Mesenchymal stem cell (in vitro differentiated cells and primary cell): ENCODE measurements around the gene PIWIL1.

Experiments used
- DNase-seq: peaks from one replicate; pipeline ENCODE4 v3.0.0-alpha.2; 2013
- H2AFZ ChIP-seq: one replicate; pipeline ENCODE4 v1.6.1; 2013; ENCODE audit warnings: low read depth, mild to moderate bottlenecking, control low read depth, inconsistent platforms, low read length, moderate library complexity
- H2AK5ac ChIP-seq: 2 replicates; pipeline ENCODE4 v1.6.1; 2013; ENCODE audit warnings: low read length, moderate library complexity, mild to moderate bottlenecking, inconsistent platforms; ENCODE audit not compliant: severe bottlenecking
- H2BK120ac ChIP-seq: one replicate; pipeline ENCODE4 v1.6.1; 2013; ENCODE audit warnings: low read depth, mild to moderate bottlenecking, inconsistent platforms, low read length, moderate library complexity
- H2BK12ac ChIP-seq, 2 experiments: one replicate each; pipeline ENCODE4 v1.6.1; 2013; ENCODE audit warnings: inconsistent platforms in 2 of 2, low read length in 2 of 2, mild to moderate bottlenecking in 2 of 2, moderate library complexity in 2 of 2, control low read depth in 1 of 2
- H2BK15ac ChIP-seq: one replicate; pipeline ENCODE4 v1.6.1; 2013; ENCODE audit warnings: mild to moderate bottlenecking, low read depth, inconsistent platforms; ENCODE audit not compliant: poor library complexity, severe bottlenecking
- H2BK5ac ChIP-seq: 2 replicates; pipeline ENCODE4 v1.6.1; 2013; ENCODE audit warnings: low read depth, mild to moderate bottlenecking, low read length, control low read depth, inconsistent platforms; ENCODE audit not compliant: poor library complexity, severe bottlenecking
- H3K14ac ChIP-seq, 2 experiments: one replicate each; pipeline ENCODE4 v1.6.1; 2013; ENCODE audit warnings: inconsistent platforms in 2 of 2, low read length in 2 of 2, control low read depth in 1 of 2, mild to moderate bottlenecking in 1 of 2, moderate library complexity in 1 of 2
- H3K18ac ChIP-seq, 2 experiments: one replicate each; pipeline ENCODE4 v1.6.1; 2013; ENCODE audit warnings: inconsistent platforms in 2 of 2, low read length in 2 of 2, control low read depth in 1 of 2, low read depth in 1 of 2, mild to moderate bottlenecking in 1 of 2
- H3K23ac ChIP-seq, 2 experiments: one replicate each; pipeline ENCODE4 v1.6.1; 2013; ENCODE audit warnings: inconsistent platforms in 2 of 2, low read length in 2 of 2, mild to moderate bottlenecking in 2 of 2, moderate library complexity in 2 of 2, control low read depth in 1 of 2
- H3K27ac ChIP-seq: 2 replicates; pipeline ENCODE4 v1.5.1; 2013; ENCODE audit warnings: mild to moderate bottlenecking, moderate library complexity, low read length, control low read depth, inconsistent platforms; ENCODE audit not compliant: poor library complexity, severe bottlenecking
- H3K27me3 ChIP-seq, 2 experiments: 2 replicates each; pipeline versions ENCODE4 v1.6.1 to v1.7.0; 2013; ENCODE audit warnings: low read length in 2 of 2, mild to moderate bottlenecking in 2 of 2, moderate library complexity in 2 of 2, control low read depth in 1 of 2, inconsistent platforms in 1 of 2; ENCODE audit not compliant: control insufficient read depth in 1 of 2, insufficient read depth in 1 of 2
- H3K36me3 ChIP-seq, 2 experiments: 2 replicates each; pipeline versions ENCODE4 v1.6.1 to v1.7.0; 2013; ENCODE audit warnings: low read length in 2 of 2, control low read depth in 1 of 2, inconsistent platforms in 1 of 2, low read depth in 1 of 2, mild to moderate bottlenecking in 1 of 2; ENCODE audit not compliant: insufficient read depth in 2 of 2, control insufficient read depth in 1 of 2
- H3K4ac ChIP-seq, 2 experiments: one replicate each; pipeline ENCODE4 v1.6.1; 2013; ENCODE audit warnings: inconsistent platforms in 2 of 2, low read length in 2 of 2, mild to moderate bottlenecking in 2 of 2, moderate library complexity in 2 of 2, control low read depth in 1 of 2, low read depth in 1 of 2
- H3K4me1 ChIP-seq: 2 replicates; pipeline ENCODE4 v1.6.1; 2013; ENCODE audit warnings: low read depth, low read length, control low read depth; ENCODE audit not compliant: control insufficient read depth, insufficient read depth
- H3K4me2 ChIP-seq: 2 replicates; pipeline ENCODE4 v1.6.1; 2013; ENCODE audit warnings: low read length, mild to moderate bottlenecking, inconsistent platforms; ENCODE audit not compliant: poor library complexity, severe bottlenecking
- H3K4me3 ChIP-seq, 2 experiments: 2 replicates each; pipeline versions ENCODE4 v1.5.1 to v1.7.0; 2013; ENCODE audit warnings: low read length in 2 of 2, mild to moderate bottlenecking in 2 of 2, control low read depth in 1 of 2, low read depth in 1 of 2; ENCODE audit not compliant: insufficient read depth in 1 of 2
- H3K79me1 ChIP-seq: replicated peaks from 2 replicates; pipeline ENCODE4 v1.6.1; 2013; ENCODE audit warnings: mild to moderate bottlenecking, control low read depth, low read length, inconsistent platforms; ENCODE audit not compliant: poor library complexity, severe bottlenecking
- H3K9ac ChIP-seq: 2 replicates; pipeline ENCODE4 v1.7.0; 2013; ENCODE audit warnings: mild to moderate bottlenecking, low read length, moderate library complexity
- H3K9me3 ChIP-seq: 2 replicates; pipeline ENCODE4 v1.7.0; 2013; ENCODE audit warnings: mild to moderate bottlenecking, low read length; ENCODE audit not compliant: control insufficient read depth
- H4K8ac ChIP-seq: one replicate; pipeline ENCODE4 v1.6.1; 2013; ENCODE audit warnings: inconsistent platforms, mild to moderate bottlenecking, low read length, moderate library complexity
- H4K91ac ChIP-seq: one replicate; pipeline ENCODE4 v1.6.1; 2013; ENCODE audit warnings: mild to moderate bottlenecking, low read length, inconsistent platforms
- WGBS: methylation state at CpG from one replicate; pipeline ENCODE4 v1.1.7; 2013; ENCODE audit warnings: mixed read lengths; 5-methylcytosine and 5-hydroxymethylcytosine counted together

Gene PIWIL1

GRCh38 chr12:130331146-130331545, 6.5 kb upstream of the PIWIL1 start:
- no peak overlapping the region for H3K4me2 ChIP-seq
- no peak overlapping the region for H2AFZ ChIP-seq
- H2BK12ac ChIP-seq: no peak overlapping the region
- H2BK15ac ChIP-seq: no peak overlapping the region
- no peak overlapping the region for H3K4ac ChIP-seq
- no peak overlapping the region for H3K9ac ChIP-seq
- no peak overlapping the region for H3K18ac ChIP-seq
- WGBS: 75% methylated on average over 14 of the region's 14 CpGs
- H2BK5ac ChIP-seq: no peak overlapping the region
- no peak overlapping the region for H3K4me3 ChIP-seq
- peaks cover 0 to 15% of the 10 kb centered on the region in 2 experiments for H3K27me3 ChIP-seq
- H2AK5ac ChIP-seq: no peak overlapping the region
- DNase-seq: no peak
- no peak overlapping the region for H4K91ac ChIP-seq
- no peak overlapping the region for H3K23ac ChIP-seq
- no peak overlapping the region for H4K8ac ChIP-seq
- no peaks in the 10 kb centered on the region for H3K9me3 ChIP-seq
- peaks cover 2% of the 10 kb centered on the region for H3K4me1 ChIP-seq
- H2BK120ac ChIP-seq: no peak overlapping the region
- H3K27ac ChIP-seq: no peak overlapping the region
- no peak overlapping the region for H3K14ac ChIP-seq
- H3K36me3 ChIP-seq: no peaks in the 10 kb centered on the region
- no peaks in the 10 kb centered on the region for H3K79me1 ChIP-seq

- Histone ChIP-seq H2BK120ac (no peak overlapping the region), H3K4ac (no peak overlapping the region), H2BK12ac (no peak overlapping the region), H3K4me1 (peaks cover 2% of the 10 kb centered on the region), H2AFZ (no peak overlapping the region), H2BK5ac (no peak overlapping the region), H4K91ac (no peak overlapping the region), H3K18ac (no peak overlapping the region), H3K4me2 (no peak overlapping the region), H3K4me3 (no peak overlapping the region), H2BK15ac (no peak overlapping the region), H3K36me3 (no peaks in the 10 kb centered on the region), H4K8ac (no peak overlapping the region), H3K23ac (no peak overlapping the region), H3K27me3 (peaks cover 0 to 12% of the 10 kb centered on the region in 2 experiments), H3K9me3 (no peaks in the 10 kb centered on the region), H3K9ac (no peak overlapping the region), H3K14ac (no peak overlapping the region), H2AK5ac (no peak overlapping the region), H3K27ac (no peak overlapping the region), H3K79me1 (no peaks in the 10 kb centered on the region)
- DNase-seq: no peak
- 81% methylated on average over 9 of the region's 10 CpGs for WGBS
Observed at GRCh38 chr12:130333341-130333740, 4.3 kb upstream of the PIWIL1 start.

- Histone ChIP-seq H3K14ac (no peak overlapping the region), H3K23ac (no peak overlapping the region), H3K4ac (no peak overlapping the region), H2AK5ac (no peak overlapping the region), H3K4me1 (peaks cover 2% of the 10 kb centered on the region), H2BK15ac (no peak overlapping the region), H4K8ac (no peak overlapping the region), H3K4me3 (no peak overlapping the region), H3K4me2 (no peak overlapping the region), H3K36me3 (no peaks in the 10 kb centered on the region), H3K9me3 (no peaks in the 10 kb centered on the region), H2AFZ (no peak overlapping the region), H4K91ac (no peak overlapping the region), H3K9ac (no peak overlapping the region), H2BK120ac (no peak overlapping the region), H3K27ac (no peak overlapping the region), H3K27me3 (peaks cover 0 to 16% of the 10 kb centered on the region in 2 experiments), H3K18ac (no peak overlapping the region), H2BK5ac (no peak overlapping the region), H3K79me1 (no peaks in the 10 kb centered on the region), H2BK12ac (no peak overlapping the region)
- no peak for DNase-seq
- WGBS: 73% methylated on average over 5 of the region's 8 CpGs
Observed at GRCh38 chr12:130334399-130334798, 3.3 kb upstream of the PIWIL1 start.

- WGBS: 62% methylated on average over 13 of the region's 15 CpGs
- Histone ChIP-seq H3K23ac (no peak overlapping the region), H3K18ac (no peak overlapping the region), H4K91ac (no peak overlapping the region), H2BK5ac (no peak overlapping the region), H3K9me3 (no peaks in the 10 kb centered on the region), H2BK120ac (no peak overlapping the region), H2BK12ac (no peak overlapping the region), H3K27ac (no peak overlapping the region), H3K4me2 (no peak overlapping the region), H3K9ac (no peak overlapping the region), H2AFZ (no peak overlapping the region), H2AK5ac (no peak overlapping the region), H4K8ac (no peak overlapping the region), H2BK15ac (no peak overlapping the region), H3K4me3 (no peak overlapping the region), H3K79me1 (no peaks in the 10 kb centered on the region), H3K4ac (no peak overlapping the region), H3K14ac (no peak overlapping the region), H3K36me3 (no peaks in the 10 kb centered on the region), H3K4me1 (peaks cover 2% of the 10 kb centered on the region), H3K27me3 (peaks cover 0 to 21% of the 10 kb centered on the region in 2 experiments)
- DNase-seq: no peak
Observed at GRCh38 chr12:130334937-130335336, 2.8 kb upstream of the PIWIL1 start.
